ENCODE results near the gene PRKRA. TPM values are rescaled to one million over a fixed set of nuclear protein-coding genes. Genes with fewer than 3 reads are reported as not detected.

The PRKRA gene
- total RNA-seq, 1 donor from 2014 or later = 135 TPM

- no peak overlapping the region for H3K4me3 ChIP-seq
- H3K79me2 ChIP-seq (ENCODE audit: low read depth) = peaks cover 51% of the 10 kb centered on the region
- H4K20me1 ChIP-seq (ENCODE audit: low read depth) = peaks cover 32% of the 10 kb centered on the region
- no peaks in the 10 kb centered on the region for H3K27me3 Mint-ChIP-seq (ENCODE audit: insufficient read depth, low read depth)
- no peak overlapping the region for H3K4me2 ChIP-seq
- no peak overlapping the region for H3K4me3 Mint-ChIP-seq
- no peaks in the 10 kb centered on the region for H3K9me3 ChIP-seq (ENCODE audit: low read depth)
- H3K36me3 Mint-ChIP-seq = peaks cover 19% of the 10 kb centered on the region
- no peak for DNase-seq (ENCODE audit: low spot score)
- H3K4me1 ChIP-seq = peaks cover 16% of the 10 kb centered on the region
- H3K4me1 Mint-ChIP-seq = peaks cover 25% of the 10 kb centered on the region
- H3K9me3 Mint-ChIP-seq = no peaks in the 10 kb centered on the region
- TF ChIP-seq EZH2phosphoT487 (IDR thresholded peaks at IDR 0.05) (no peak), CTCF (IDR thresholded peaks at IDR 0.05) (no peak), EZH2 (IDR thresholded peaks at IDR 0.05) (no peak)
- H2AFZ ChIP-seq (replicated peaks) = no peak overlapping the region
- H3K9ac ChIP-seq = no peak overlapping the region
- no peaks in the 10 kb centered on the region for H3K36me3 ChIP-seq
- H3K27ac ChIP-seq = no peak overlapping the region
- H3K27me3 ChIP-seq = peaks cover 4% of the 10 kb centered on the region
- H3F3A ChIP-seq (ENCODE audit: low read depth) = peaks cover 13% of the 10 kb centered on the region
- H3K27ac Mint-ChIP-seq = no peak overlapping the region
These were observed 33.5 kb upstream of the PRKRA start for GRCh38 chr2:178484245-178485041.

GRCh38 chr2:178482437-178482836 is 31.5 kb upstream of the PRKRA start:
- Histone ChIP-seq H3K27ac (no peak overlapping the region), H3K79me2 (ENCODE audit: low read depth) (peaks cover 48% of the 10 kb centered on the region), H3K4me2 (peak overlapping the region; percentile 91), H3K4me3 (peak overlapping the region; percentile 90), H3F3A (ENCODE audit: low read depth) (peaks cover 22% of the 10 kb centered on the region), H3K27me3 (peaks cover 7% of the 10 kb centered on the region), H3K36me3 (no peaks in the 10 kb centered on the region), H3K9ac (no peak overlapping the region), H4K20me1 (ENCODE audit: low read depth) (peaks cover 32% of the 10 kb centered on the region), H3K9me3 (ENCODE audit: low read depth) (no peaks in the 10 kb centered on the region), H3K4me1 (peaks cover 18% of the 10 kb centered on the region), H2AFZ (replicated peaks) (no peak overlapping the region)
- Mint-ChIP-seq H3K4me3 (peak overlapping the region; percentile 98), H3K27ac (no peak overlapping the region), H3K36me3 (peaks cover 14% of the 10 kb centered on the region), H3K27me3 (ENCODE audit: insufficient read depth, low read depth) (no peaks in the 10 kb centered on the region), H3K4me1 (peaks cover 27% of the 10 kb centered on the region), H3K9me3 (no peaks in the 10 kb centered on the region)
- TF ChIP-seq CTCF (IDR thresholded peaks at IDR 0.05) (no peak), EZH2 (IDR thresholded peaks at IDR 0.05) (no peak), EZH2phosphoT487 (IDR thresholded peaks at IDR 0.05) (no peak)
- DNase-seq (ENCODE audit: low spot score) = no peak

GRCh38 chr2:178480227-178481181 is 29.5 kb upstream of the PRKRA start, which contains the start of gene PLEKHA3:
TSS of gene PLEKHA3 (plus strand) at chr2:178480457. CDS start at chr2:178480870, 413 bp downstream.
- H3K9me3 Mint-ChIP-seq = no peaks in the 10 kb centered on the region
- H3K4me3 ChIP-seq = peak within 1 kb of the TSS; percentile 90
- TF ChIP-seq EZH2phosphoT487 (IDR thresholded peaks at IDR 0.05) (peak; percentile 55), CTCF (IDR thresholded peaks at IDR 0.05) (no peak), EZH2 (IDR thresholded peaks at IDR 0.05) (no peak)
- peaks cover 7% of the 10 kb centered on the region for H3K27me3 ChIP-seq
- peak; percentile 91 for DNase-seq (ENCODE audit: low spot score)
- peak within 1 kb of the TSS; percentile 80 for H2AFZ ChIP-seq (replicated peaks)
- no peaks in the 10 kb centered on the region for H3K36me3 ChIP-seq
- peaks cover 62% of the 10 kb centered on the region for H3K79me2 ChIP-seq (ENCODE audit: low read depth)
- peak within 1 kb of the TSS; percentile 97 for H3K27ac Mint-ChIP-seq
- H3K27ac ChIP-seq = peak within 1 kb of the TSS; percentile 88
- H3K4me1 Mint-ChIP-seq = peaks cover 31% of the 10 kb centered on the region
- no peaks in the 10 kb centered on the region for H3K9me3 ChIP-seq (ENCODE audit: low read depth)
- peaks cover 23% of the 10 kb centered on the region for H3K4me1 ChIP-seq
- H3K4me3 Mint-ChIP-seq = peak within 1 kb of the TSS; percentile 98
- H3F3A ChIP-seq (ENCODE audit: low read depth) = peaks cover 22% of the 10 kb centered on the region
- peaks cover 22% of the 10 kb centered on the region for H4K20me1 ChIP-seq (ENCODE audit: low read depth)
- peak within 1 kb of the TSS; percentile 71 for H3K9ac ChIP-seq
- peak within 1 kb of the TSS; percentile 94 for H3K4me2 ChIP-seq
- H3K36me3 Mint-ChIP-seq = peaks cover 1% of the 10 kb centered on the region
- no peaks in the 10 kb centered on the region for H3K27me3 Mint-ChIP-seq (ENCODE audit: insufficient read depth, low read depth)
